Stimulated activated naive CD8-positive, alpha-beta T cell treated with anti-CD3 and anti-CD28 coated beads, Interleukin-15, Interleukin-2, amounts not matched to agents 100 ng/mL and 50 ng/mL, for 24 hours (primary cell): ENCODE data around the gene GPAM.
"Not testable (repeated sequence)": the region's sequence is repeated elsewhere in the genome, so short reads cannot be mapped to it uniquely, and the experiment has no call there.

Experiments
- H3K27ac Mint-ChIP-seq: one replicate; pipeline ENCODE4 v1.8.0; 2021; ENCODE audit warnings: mild to moderate bottlenecking, mixed read lengths
- H3K27me3 Mint-ChIP-seq: one replicate; pipeline ENCODE4 v1.8.0; 2021; ENCODE audit warnings: mixed read lengths
- H3K36me3 Mint-ChIP-seq: one replicate; pipeline ENCODE4 v1.8.0; 2021; ENCODE audit warnings: low read depth, mixed read lengths
- H3K4me1 Mint-ChIP-seq: one replicate; pipeline ENCODE4 v1.8.0; 2021; ENCODE audit warnings: low read depth, mixed read lengths
- H3K4me3 Mint-ChIP-seq: one replicate; pipeline ENCODE4 v1.8.0; 2021; ENCODE audit warnings: mild to moderate bottlenecking, mixed read lengths
- H3K9me3 Mint-ChIP-seq: one replicate; pipeline ENCODE4 v1.8.0; 2021; ENCODE audit warnings: mixed read lengths

The GPAM gene

GRCh38 chr10:112140110-112140970 is 43.2 kb downstream of the GPAM start:
- Mint-ChIP-seq H3K36me3 (no peaks in the 10 kb centered on the region), H3K4me3 (no peak overlapping the region)

GRCh38 chr10:112139176-112139575 is 44.4 kb downstream of the GPAM start:
- Mint-ChIP-seq H3K27ac (no peak overlapping the region), H3K36me3 (no peaks in the 10 kb centered on the region), H3K4me1 (no peaks in the 10 kb centered on the region), H3K9me3 (no peaks in the 10 kb centered on the region), H3K4me3 (no peak overlapping the region), H3K27me3 (peaks cover 14% of the 10 kb centered on the region)

More at GRCh38 chr10:112140110-112140970, 43.2 kb downstream of the GPAM start:
- Mint-ChIP-seq H3K9me3 (no peaks in the 10 kb centered on the region), H3K27me3 (peaks cover 14% of the 10 kb centered on the region), H3K4me1 (no peaks in the 10 kb centered on the region), H3K27ac (no peak overlapping the region)

- Mint-ChIP-seq H3K36me3 (no peaks in the 10 kb centered on the region), H3K4me1 (no peaks in the 10 kb centered on the region), H3K9me3 (no peaks in the 10 kb centered on the region), H3K4me3 (no peak overlapping the region), H3K27ac (no peak overlapping the region), H3K27me3 (peaks cover 14% of the 10 kb centered on the region)
These were observed 46.2 kb downstream of the GPAM start for GRCh38 chr10:112137154-112137987.

GRCh38 chr10:112136486-112137153 is 46.9 kb downstream of the GPAM start:
- H3K4me1 Mint-ChIP-seq = no peaks in the 10 kb centered on the region
- peaks cover 14% of the 10 kb centered on the region for H3K27me3 Mint-ChIP-seq
- H3K4me3 Mint-ChIP-seq = no peak overlapping the region
- no peaks in the 10 kb centered on the region for H3K9me3 Mint-ChIP-seq
- no peaks in the 10 kb centered on the region for H3K36me3 Mint-ChIP-seq
- no peak overlapping the region for H3K27ac Mint-ChIP-seq

GRCh38 chr10:112135604-112136003 is 48.0 kb downstream of the GPAM start:
- Mint-ChIP-seq H3K27ac (no peak overlapping the region), H3K4me1 (no peaks in the 10 kb centered on the region), H3K36me3 (no peaks in the 10 kb centered on the region), H3K4me3 (no peak overlapping the region), H3K27me3 (peaks cover 14% of the 10 kb centered on the region), H3K9me3 (no peaks in the 10 kb centered on the region)

DNA sequence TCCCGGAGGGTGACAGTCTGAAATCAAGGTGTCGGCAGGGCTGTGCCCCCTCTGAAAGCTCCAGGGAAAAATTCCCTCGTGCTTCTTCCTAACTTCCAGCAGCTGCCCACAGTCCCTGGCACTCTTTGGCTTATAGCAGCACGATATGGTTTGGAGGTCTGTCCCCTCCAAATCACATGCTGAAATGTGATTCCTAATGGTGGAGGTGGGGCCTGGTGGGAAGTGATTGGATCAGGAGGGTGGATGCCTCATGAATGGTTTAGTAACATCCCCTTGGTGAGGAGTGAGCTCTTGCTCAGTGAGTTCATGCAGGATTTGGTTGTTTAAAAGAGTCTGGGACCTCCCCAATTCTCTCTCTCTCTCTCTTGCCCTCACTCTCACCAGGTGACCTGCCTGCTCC is 51.1 kb downstream of the GPAM start:
- Mint-ChIP-seq H3K4me1 (no peaks in the 10 kb centered on the region), H3K27me3 (no peaks in the 10 kb centered on the region), H3K36me3 (no peaks in the 10 kb centered on the region), H3K27ac (no peak overlapping the region), H3K9me3 (no peaks in the 10 kb centered on the region), H3K4me3 (no peak overlapping the region)

DNA sequence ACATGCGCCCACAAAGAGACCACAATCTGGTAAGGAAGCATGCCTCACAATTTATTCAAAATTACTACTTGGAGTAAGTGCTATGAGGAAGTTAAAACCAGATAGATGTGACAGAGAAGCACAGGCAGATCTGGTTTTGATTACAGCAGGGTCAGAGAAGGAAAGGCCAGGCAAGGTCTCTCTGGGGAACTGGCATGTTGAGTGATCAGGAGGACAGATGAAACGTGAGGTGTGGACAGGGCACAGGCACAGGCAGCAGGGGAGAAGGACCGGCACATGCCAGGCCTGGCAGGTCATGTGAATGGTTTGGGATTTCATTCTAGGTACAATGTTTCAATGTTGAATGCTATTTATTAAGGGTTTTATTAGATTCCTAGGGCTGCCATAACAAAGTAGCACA is 51.6 kb downstream of the GPAM start:
- Mint-ChIP-seq H3K4me1 (no peaks in the 10 kb centered on the region), H3K4me3 (no peak overlapping the region), H3K27me3 (no peaks in the 10 kb centered on the region), H3K27ac (no peak overlapping the region), H3K9me3 (no peaks in the 10 kb centered on the region), H3K36me3 (no peaks in the 10 kb centered on the region)

DNA sequence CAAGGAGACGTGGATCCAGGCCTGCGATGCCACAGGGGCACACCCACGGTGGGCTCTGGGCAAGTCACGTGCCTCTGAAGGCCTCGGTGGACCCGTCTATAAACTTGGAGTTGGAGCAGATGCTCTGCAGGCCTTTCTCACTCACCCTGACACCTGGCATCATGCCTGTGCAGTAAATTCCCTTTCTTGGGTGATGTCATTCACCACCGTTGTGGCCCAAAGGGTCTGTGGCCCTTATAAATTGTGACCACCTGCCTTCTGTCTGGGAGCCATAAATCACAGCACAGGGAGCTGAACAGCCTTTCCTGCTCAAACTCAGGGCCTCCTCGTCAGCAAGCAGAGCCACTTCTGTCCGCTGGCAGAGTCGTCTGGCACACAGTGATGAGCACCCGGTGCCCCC is 52.2 kb downstream of the GPAM start:
- Mint-ChIP-seq H3K9me3 (no peaks in the 10 kb centered on the region), H3K4me1 (no peaks in the 10 kb centered on the region), H3K36me3 (no peaks in the 10 kb centered on the region), H3K4me3 (no peak overlapping the region), H3K27me3 (no peaks in the 10 kb centered on the region), H3K27ac (no peak overlapping the region)

DNA sequence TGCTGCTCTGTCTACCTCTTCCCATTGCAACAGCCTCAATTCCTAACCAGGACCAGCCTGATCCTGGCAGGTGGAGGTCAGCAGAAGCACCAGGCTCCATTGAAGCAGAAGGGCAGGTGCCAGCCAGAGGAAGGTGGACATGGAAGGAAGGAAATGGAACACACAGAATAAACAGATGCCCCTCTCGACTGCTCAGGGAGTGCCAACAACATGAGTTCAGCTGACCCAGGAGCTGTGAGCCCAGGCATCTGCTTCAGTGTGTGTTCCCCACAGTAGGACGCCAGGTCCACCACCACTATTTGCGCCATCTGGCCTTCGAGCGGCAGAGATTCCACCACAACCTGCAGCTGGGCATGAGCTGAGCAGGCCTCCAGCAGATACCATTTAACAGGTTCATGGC is 56.7 kb downstream of the GPAM start:
- H3K9me3 Mint-ChIP-seq = no peaks in the 10 kb centered on the region
- no peak overlapping the region for H3K4me3 Mint-ChIP-seq
- no peak overlapping the region for H3K27ac Mint-ChIP-seq
- H3K27me3 Mint-ChIP-seq = peaks cover 6% of the 10 kb centered on the region
- no peaks in the 10 kb centered on the region for H3K36me3 Mint-ChIP-seq
- no peaks in the 10 kb centered on the region for H3K4me1 Mint-ChIP-seq

- Mint-ChIP-seq H3K4me1 (no peaks in the 10 kb centered on the region), H3K4me3 (no peak overlapping the region), H3K9me3 (no peaks in the 10 kb centered on the region), H3K36me3 (no peaks in the 10 kb centered on the region), H3K27ac (no peak overlapping the region), H3K27me3 (peaks cover 9% of the 10 kb centered on the region)
These were observed 57.4 kb downstream of the GPAM start for GRCh38 chr10:112126172-112126571.

DNA sequence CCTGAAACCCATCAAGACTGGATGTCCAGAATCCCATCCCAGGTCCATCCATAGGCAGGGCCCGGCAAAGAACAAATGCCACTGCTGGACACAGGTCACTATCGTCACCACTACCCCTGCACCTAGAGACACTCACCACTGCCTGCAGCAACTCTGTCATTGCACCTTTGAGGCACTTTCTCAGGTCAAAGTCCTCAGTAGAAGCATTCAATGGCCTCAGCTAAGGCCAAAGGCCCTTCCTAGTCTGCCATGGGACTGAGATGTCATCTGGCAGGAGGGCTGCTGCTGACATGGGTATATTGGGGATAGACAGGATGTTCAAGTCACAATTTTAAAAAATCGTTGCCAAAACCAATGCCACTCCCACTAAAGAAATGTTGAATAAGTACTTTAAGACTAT is 58.7 kb downstream of the GPAM start:
- Mint-ChIP-seq H3K4me3 (no peak overlapping the region), H3K36me3 (no peaks in the 10 kb centered on the region), H3K4me1 (no peaks in the 10 kb centered on the region), H3K9me3 (no peaks in the 10 kb centered on the region), H3K27me3 (peaks cover 9% of the 10 kb centered on the region), H3K27ac (no peak overlapping the region)

- no peak overlapping the region for H3K4me3 Mint-ChIP-seq
- H3K4me1 Mint-ChIP-seq = no peaks in the 10 kb centered on the region
- no peaks in the 10 kb centered on the region for H3K9me3 Mint-ChIP-seq
- no peak overlapping the region for H3K27ac Mint-ChIP-seq
- no peaks in the 10 kb centered on the region for H3K36me3 Mint-ChIP-seq
- peaks cover 9% of the 10 kb centered on the region for H3K27me3 Mint-ChIP-seq
These were observed 60.7 kb downstream of the GPAM start for GRCh38 chr10:112122827-112123226.

DNA sequence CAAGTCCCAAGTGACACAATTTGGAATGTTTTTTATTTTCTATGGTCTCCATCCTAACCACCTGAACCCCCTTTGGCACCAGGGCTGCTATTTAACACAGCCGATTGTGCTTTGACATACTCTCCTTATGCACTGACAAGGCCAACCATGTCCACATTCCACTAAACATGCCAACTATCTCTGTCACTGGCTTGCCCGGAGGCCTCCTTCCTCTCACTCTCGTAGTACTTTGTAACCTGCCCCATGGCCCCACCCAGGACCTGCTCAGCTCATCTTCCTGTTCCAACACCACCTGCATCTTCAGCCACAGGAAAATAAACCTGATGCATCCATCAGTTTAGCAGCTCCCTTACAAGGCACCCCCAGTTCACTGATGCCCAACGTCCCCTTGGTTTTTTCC is 63.1 kb downstream of the GPAM start:
- Mint-ChIP-seq H3K9me3 (no peaks in the 10 kb centered on the region), H3K36me3 (no peaks in the 10 kb centered on the region), H3K4me1 (no peaks in the 10 kb centered on the region), H3K27me3 (peaks cover 9% of the 10 kb centered on the region), H3K4me3 (no peak overlapping the region), H3K27ac (no peak overlapping the region)

GRCh38 chr10:112115781-112116385 is 67.7 kb downstream of the GPAM start:
- H3K27ac Mint-ChIP-seq = no peak overlapping the region
- H3K4me3 Mint-ChIP-seq = no peak overlapping the region
- no peaks in the 10 kb centered on the region for H3K36me3 Mint-ChIP-seq
- no peaks in the 10 kb centered on the region for H3K9me3 Mint-ChIP-seq
- H3K4me1 Mint-ChIP-seq = no peaks in the 10 kb centered on the region
- no peaks in the 10 kb centered on the region for H3K27me3 Mint-ChIP-seq

DNA sequence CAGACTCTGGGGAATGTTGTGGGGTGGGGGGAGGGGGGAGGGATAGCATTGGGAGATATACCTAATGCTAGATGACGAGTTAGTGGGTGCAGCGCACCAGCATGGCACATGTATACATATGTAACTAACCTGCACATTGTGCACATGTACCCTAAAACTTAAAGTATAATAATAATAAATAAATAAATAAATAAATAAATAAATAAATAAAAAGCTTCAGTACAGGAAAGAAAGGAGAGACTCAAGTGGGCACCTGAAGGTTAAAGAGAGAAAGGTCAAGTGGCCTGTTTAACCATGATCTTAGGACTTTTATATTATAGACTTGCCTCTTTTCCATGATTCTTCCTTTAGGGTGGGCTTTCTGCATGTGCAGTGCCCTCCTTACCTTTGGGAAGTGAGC is 73.8 kb downstream of the GPAM start:
- not testable (repeated sequence) for H3K36me3 Mint-ChIP-seq, H3K27ac Mint-ChIP-seq, H3K4me1 Mint-ChIP-seq, H3K27me3 Mint-ChIP-seq, H3K9me3 Mint-ChIP-seq, H3K4me3 Mint-ChIP-seq
